CD4-positive, alpha-beta T cell treated with Interleukin-2 at 100 ng/mL for 4 hours (primary cell): ENCODE results near the gene LRRFIP2.
"Not testable (repeated sequence)": the region's sequence is repeated elsewhere in the genome, so short reads cannot be mapped to it uniquely, and the experiment has no call there.

ENCODE experiments used
- DNase-seq: peaks from one replicate; pipeline ENCODE4 v3.0.0-alpha.2; 2020; ENCODE audit warnings: low spot score

The LRRFIP2 gene

DNA sequence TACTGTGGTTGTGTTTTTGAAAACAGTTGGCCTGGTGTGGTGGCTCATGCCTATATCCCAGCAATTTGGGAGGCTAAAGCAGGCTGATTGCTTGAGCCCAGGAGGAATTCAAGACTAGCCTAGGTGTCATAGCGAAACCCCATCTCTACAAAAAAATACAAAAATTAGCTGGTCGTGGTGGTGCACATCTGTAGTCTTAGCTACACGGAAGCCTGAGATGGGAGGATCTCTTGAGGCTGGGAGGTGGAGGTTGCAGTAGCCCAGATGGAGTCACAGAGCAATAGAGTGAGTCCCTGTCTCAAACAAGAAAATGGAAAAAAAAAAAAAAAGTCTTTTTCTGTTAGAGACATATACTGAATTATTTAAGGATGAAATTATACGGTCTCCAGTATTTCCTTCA lies 14.7 kb upstream of the LRRFIP2 start:
- no peak for DNase-seq

DNA sequence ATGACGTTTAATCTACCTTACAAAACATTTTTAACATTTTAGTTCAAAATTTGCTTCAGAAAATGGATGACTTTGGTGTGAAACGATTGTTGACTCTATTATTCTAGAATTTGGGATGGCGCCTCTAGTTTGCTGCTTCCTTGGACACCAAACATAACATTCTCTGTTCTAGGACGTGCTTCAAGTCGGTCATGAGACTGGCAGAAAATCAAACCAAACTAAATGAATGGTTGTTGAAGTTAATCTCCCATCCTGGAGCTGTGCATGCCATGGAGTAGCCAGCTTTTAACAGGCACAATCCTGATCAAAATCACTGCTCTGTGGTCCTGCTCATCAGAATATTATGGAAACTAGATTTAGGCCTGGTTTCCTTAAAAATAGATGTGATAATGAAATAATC lies 9.6 kb upstream of the LRRFIP2 start:
- DNase-seq: no peak

DNA sequence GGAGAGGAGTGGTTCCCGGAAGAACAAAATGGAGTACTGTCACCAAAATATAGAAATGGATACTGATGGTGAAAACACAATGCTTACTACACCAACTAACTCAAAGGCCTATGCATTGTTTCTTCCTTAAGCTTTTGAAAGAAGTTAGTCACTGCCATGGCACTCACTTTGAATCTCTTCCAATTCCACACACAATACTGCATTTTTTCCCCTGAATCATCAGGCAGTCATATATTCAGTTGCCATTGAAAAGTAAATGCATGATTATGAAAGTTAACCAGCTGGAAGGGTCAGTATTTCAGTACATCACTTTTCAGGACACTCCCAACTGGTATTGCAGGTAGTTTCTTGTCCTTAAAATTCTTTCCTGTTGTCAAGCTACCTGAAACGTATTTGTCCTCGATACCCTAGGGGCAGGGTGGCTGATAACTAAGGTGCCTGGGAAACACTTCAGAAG lies 9.0 kb upstream of the LRRFIP2 start:
- DNase-seq: no peak

GRCh38 chr3:37182816-37183215 lies 8.4 kb upstream of the LRRFIP2 start:
- DNase-seq: no peak

GRCh38 chr3:37181756-37182155 lies 7.4 kb upstream of the LRRFIP2 start:
- DNase-seq: no peak

- no peak for DNase-seq
Observed at GRCh38 chr3:37179144-37179967, 5.0 kb upstream of the LRRFIP2 start.

GRCh38 chr3:37173806-37174205 lies 576 bp downstream of the LRRFIP2 start:
- DNase-seq: no peak

- no peak for DNase-seq
Observed at GRCh38 chr3:37171144-37171543, 3.2 kb downstream of the LRRFIP2 start.

- no peak for DNase-seq
Observed at GRCh38 chr3:37170513-37170912, 3.9 kb downstream of the LRRFIP2 start.

- DNase-seq: no peak
Observed at GRCh38 chr3:37170060-37170459, 4.3 kb downstream of the LRRFIP2 start.

- no peak for DNase-seq
Observed at GRCh38 chr3:37168896-37169295, 5.5 kb downstream of the LRRFIP2 start.

DNA sequence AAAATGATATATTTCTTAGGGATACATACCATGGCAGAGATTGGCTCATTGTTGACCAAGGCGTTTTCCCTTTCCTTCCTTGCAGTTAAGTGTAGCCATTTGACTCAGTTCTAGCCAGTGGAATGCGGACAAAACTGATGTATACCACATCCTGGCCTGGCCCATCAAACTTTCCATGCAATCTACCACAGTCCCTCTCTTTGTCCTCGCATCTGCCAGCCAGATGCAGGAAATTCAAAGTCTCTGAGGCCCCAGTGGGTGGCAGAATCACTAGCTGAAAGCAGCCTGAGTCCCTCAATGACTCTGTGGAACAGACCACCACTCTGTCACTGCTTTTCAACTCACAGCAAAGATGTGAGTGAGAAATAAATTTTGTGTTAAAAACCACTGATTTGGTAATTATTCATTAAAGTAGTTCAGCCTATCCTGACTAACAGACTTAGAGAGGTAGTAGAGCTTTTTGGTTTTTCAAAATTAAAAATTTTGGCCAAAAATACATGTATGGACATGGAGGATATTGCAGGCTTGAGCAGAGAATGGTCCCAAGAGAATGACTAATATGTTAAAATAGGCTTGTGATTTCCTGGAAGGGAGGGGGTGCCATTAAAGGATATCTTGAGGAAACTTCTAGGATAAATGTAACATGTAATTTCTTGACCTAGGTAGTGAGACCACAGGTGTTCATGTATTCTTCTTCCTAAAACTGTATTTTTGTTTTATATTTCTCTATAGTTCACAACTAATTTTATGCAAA lies 10.9 kb downstream of the LRRFIP2 start:
- DNase-seq: no peak

DNA sequence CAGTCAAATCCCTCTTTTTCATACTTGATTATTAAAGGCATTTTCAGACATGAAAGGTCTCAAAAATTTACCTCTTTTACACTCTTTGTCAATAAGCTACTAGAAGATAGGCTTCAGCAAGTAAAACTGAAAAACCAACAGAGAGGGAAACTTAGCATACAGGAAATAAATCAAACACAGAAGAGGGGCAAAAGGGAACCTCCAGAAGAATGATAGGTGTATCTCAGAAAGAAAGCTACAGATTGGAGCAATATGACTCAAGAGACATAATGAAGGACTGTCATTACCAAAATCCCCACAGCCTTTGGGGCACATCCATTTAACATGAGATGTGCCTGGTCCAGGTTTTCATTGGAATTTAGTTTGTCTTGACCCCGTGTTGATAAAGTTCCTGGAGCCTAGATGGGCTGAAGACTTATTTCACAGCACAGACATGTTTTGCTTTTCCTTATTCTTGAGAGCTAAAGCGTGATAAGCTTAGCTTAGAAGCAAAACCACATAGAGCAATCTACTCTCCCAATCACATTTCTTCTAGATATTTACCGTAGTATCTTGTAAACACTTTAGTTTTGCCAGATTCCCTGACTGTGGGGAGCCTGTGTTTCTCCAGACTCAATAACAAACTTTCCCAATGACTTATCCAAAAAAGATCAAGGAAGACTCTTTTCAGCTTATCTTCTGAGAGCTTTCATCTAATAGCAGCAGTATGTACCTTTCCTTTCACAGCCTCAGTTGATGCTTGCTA lies 11.7 kb downstream of the LRRFIP2 start:
- no peak for DNase-seq

DNA sequence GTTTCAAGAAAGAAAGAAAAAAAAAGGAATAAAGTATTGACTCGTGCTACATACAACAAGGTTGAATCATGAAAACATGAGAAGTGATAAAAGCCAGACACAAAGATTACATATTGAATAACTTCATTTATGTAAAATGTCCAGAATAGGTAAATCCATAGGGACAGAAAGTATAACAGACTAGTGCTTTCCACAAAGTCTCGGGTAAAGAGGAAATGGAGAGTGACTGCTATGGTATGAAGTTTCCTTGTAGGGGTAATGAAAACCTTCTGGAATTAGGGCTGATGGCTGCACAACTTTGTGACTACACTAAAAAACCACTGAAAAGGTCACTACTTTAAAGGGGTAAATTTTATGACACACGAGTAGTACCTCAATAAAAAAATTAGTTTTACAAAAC lies 13.0 kb downstream of the LRRFIP2 start:
- DNase-seq: no peak

DNA sequence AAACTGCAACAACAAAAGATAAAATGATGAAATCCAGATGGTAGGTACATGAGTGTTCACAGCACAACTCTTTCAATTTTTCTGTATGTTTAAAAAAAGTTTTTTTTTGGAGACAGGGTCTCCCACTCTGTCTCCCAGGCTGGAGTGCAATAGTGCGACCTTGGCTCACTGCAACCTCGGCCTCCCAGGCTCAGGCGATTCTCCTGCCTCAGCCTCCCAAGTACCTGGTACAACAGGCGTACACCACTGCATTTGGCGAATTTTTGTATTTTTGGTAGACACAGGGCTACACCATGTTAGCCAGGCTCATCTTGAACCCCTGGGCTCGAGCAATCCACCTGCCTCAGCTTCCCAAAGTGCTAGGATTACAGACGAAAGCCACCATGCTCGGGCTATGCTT lies 18.6 kb downstream of the LRRFIP2 start:
- DNase-seq: no peak

GRCh38 chr3:37154668-37155314 lies 19.6 kb downstream of the LRRFIP2 start:
- no peak for DNase-seq

DNA sequence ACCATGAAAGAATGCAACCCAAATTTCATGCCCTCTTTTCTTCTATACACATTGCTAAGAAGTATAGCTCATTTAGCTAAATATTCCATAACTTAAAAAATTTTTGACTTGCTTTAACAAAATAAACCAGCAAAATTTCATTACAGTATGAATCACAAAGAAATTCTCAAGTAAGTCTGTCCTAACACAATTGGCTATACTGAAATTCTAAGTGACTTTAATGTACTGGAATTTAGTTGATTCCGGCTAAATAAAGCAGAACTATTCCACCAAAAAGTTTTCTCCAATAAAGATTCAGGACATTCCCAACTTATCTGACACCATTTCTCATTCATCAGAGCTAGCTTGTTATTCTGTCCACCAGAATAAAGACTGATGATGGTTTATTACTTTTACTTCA lies 23.8 kb downstream of the LRRFIP2 start:
- no peak for DNase-seq

- no peak for DNase-seq
Observed at GRCh38 chr3:37149257-37149656, 25.1 kb downstream of the LRRFIP2 start.

GRCh38 chr3:37148208-37148607 lies 26.2 kb downstream of the LRRFIP2 start:
- DNase-seq: no peak

DNA sequence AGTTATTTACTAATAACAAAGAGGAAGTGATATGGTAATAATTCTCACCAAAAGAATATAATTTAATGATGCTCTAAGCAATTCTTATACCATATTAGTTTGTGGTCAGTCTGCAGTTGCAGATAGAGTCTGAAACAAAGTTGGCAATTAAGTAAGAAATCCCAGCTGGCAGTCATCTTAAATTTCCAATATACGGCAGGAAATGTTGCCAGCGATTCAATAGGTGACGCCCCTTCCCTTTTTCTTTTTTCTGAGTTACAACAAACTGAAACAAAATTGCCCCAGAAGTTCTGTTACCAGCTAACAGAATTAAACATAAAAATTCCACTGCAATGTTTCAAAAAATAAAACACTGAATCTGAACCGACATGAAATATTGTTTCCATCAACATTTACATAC lies 26.7 kb downstream of the LRRFIP2 start:
- DNase-seq: no peak

DNA sequence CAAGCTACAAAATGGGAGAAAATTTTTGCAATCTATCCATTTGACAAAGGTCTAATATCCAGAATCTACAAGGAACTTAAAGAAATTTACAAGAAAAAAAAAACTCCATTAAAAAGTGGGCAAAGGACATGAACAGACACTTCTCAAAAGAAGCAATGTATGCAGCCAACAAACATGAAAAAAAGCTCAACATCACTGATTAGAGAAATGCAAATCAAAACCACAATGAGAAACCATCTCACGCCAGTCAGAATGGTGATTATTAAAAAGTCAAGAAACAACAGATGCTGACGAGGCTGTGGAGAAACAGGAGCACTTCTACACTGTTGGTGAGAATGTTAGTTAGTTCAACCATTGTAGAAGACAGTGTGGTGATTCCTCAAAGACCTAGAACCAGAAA lies 27.5 kb downstream of the LRRFIP2 start:
- not testable (repeated sequence) for DNase-seq

DNA sequence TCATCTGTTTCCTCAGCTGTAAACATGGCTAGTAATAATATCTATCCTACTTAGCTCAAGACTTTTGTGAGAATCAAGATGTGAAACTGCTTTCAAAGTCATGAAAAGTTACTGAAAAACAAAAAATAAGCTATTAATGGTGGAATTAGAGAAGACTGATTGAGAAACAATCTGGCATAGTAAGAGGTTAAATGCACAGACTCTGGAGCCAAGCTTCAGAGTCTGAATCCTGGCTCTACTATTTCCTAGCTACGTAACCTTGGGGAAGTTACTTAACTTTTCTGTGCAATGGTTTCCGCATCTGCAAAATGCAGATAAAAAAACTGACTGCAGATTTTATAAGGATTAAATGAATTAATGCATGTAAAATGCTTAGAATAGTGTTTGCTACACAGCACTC lies 28.8 kb downstream of the LRRFIP2 start:
- no peak for DNase-seq
